Measurements from ENCODE around the gene DGKB. TPM values are rescaled to one million over a fixed set of nuclear protein-coding genes. Genes with fewer than 3 reads are reported as not detected.

DGKB gene
- total and polyA plus RNA-seq, 2 of the 8 experiments (the other 6 are each of a cell fraction or from before 2014, with no cell fraction given) = 1.9 to 2.6 TPM

GRCh38 chr7:14207138-14207537 lies 695.4 kb downstream of the DGKB start:
- Histone ChIP-seq H3K14ac (ENCODE audit: insufficient read length) (no peak overlapping the region), H3K9ac (replicated peaks in 1 of 4; ENCODE audit: extremely low read depth in 1 of 4, low read depth in 3 of 4, low read length in 3 of 4) (no peak overlapping the region), H2BK20ac (ENCODE audit: low read length) (no peak overlapping the region), H4K5ac (ENCODE audit: insufficient read length, low read depth, low read length) (no peak overlapping the region), H3K23ac (ENCODE audit: insufficient read length) (no peak overlapping the region), H3K4ac (replicated peaks; ENCODE audit: insufficient read length, low read depth, low read length) (no peak overlapping the region), H4K91ac (replicated peaks; ENCODE audit: insufficient read length, low read length) (no peak overlapping the region), H3K9me3 (ENCODE audit: insufficient read depth in 2 of 2, low read depth in 1 of 2, low read length in 1 of 2) (no peaks in the 10 kb centered on the region), H3K23me2 (ENCODE audit: low read depth, low read length) (no peaks in the 10 kb centered on the region), H2BK5ac (ENCODE audit: low read depth, low read length) (no peak overlapping the region), H3K79me1 (ENCODE audit: low read depth, low read length) (no peaks in the 10 kb centered on the region), H2BK15ac (ENCODE audit: low read length) (no peak overlapping the region), H4K20me1 (replicated peaks in 1 of 2; ENCODE audit: control insufficient read depth in 1 of 2, insufficient read depth in 2 of 2, low read length in 2 of 2) (no peaks in the 10 kb centered on the region), H3K27ac (ENCODE audit: low read depth, low read length) (no peak overlapping the region), H2BK120ac (replicated peaks; ENCODE audit: low read depth, low read length) (no peak overlapping the region), H3K56ac (replicated peaks; ENCODE audit: insufficient read length, low read depth, low read length) (no peak overlapping the region), H3K18ac (ENCODE audit: extremely low read depth, low read length) (no peak overlapping the region), H3K4me2 (ENCODE audit: insufficient read depth in 1 of 2, low read depth in 2 of 2, low read length in 2 of 2) (no peak overlapping the region), H4K8ac (ENCODE audit: extremely low read depth, insufficient read depth, low read length) (no peak overlapping the region), H2AK5ac (ENCODE audit: low read depth, low read length) (no peak overlapping the region), H3K4me3 (ENCODE audit: extremely low read depth in 1 of 4, insufficient read depth in 2 of 4, low read depth in 3 of 4, low read length in 4 of 4) (no peak overlapping the region), H3K27me3 (replicated peaks in 1 of 4; ENCODE audit: control insufficient read depth in 3 of 4, extremely low read depth in 1 of 4, insufficient read depth in 3 of 4, low read length in 3 of 4) (no peaks in the 10 kb centered on the region), H2BK12ac (ENCODE audit: low read depth, low read length) (no peak overlapping the region), H3K36me3 (ENCODE audit: control insufficient read depth in 2 of 4, insufficient read depth in 4 of 4, low read length in 3 of 4) (no peaks in the 10 kb centered on the region), H3K4me1 (replicated peaks in 1 of 4; ENCODE audit: control insufficient read depth in 3 of 4, insufficient read depth in 4 of 4, low read length in 3 of 4) (no peaks in the 10 kb centered on the region), H2AFZ (ENCODE audit: low read length) (no peak overlapping the region), H3K79me2 (ENCODE audit: control insufficient read depth in 1 of 2, insufficient read depth in 2 of 2, low read length in 2 of 2) (no peaks in the 10 kb centered on the region)
- WGBS, 2 experiments (ENCODE audit: extremely low coverage in 1 of 2, insufficient coverage in 1 of 2, insufficient read length in 1 of 2, insufficient replicate concordance in 2 of 2, low coverage in 1 of 2, low lambda C conversion rate in 2 of 2, missing lambda C conversion rate in 1 of 2) = 88% methylated on average over 4 of the region's 4 CpGs; no CpG with 5 or more reads in 1 of the 2 experiments
- DNase-seq (ENCODE audit: low read depth in 1 of 2, low spot score in 2 of 2) (no peak), FAIRE-seq (no peak)
- CTCF ChIA-PET (ENCODE audit: partially characterized antibody) = no interaction called here
- POLR2A ChIA-PET (ENCODE audit: partially characterized antibody) = no interaction called here
- TF ChIP-seq EP300 (IDR thresholded peaks at IDR 0.05; ENCODE audit: borderline replicate concordance in 1 of 2, low read depth in 2 of 2, low read length in 2 of 2) = no peak

Measured in H1 (cell line).